ENCODE data around the gene DMTF1.

- no peak for TF ChIP-seq POLR2A (IDR thresholded peaks at IDR 0.05)
- TF ChIP-seq CTCF (IDR thresholded peaks at IDR 0.05): no peak
These were observed 12.2 kb downstream of the DMTF1 start for GRCh38 chr7:87164433-87164832.
